Measurements from ENCODE around the gene SRGAP3.

SRGAP3 gene

DNA sequence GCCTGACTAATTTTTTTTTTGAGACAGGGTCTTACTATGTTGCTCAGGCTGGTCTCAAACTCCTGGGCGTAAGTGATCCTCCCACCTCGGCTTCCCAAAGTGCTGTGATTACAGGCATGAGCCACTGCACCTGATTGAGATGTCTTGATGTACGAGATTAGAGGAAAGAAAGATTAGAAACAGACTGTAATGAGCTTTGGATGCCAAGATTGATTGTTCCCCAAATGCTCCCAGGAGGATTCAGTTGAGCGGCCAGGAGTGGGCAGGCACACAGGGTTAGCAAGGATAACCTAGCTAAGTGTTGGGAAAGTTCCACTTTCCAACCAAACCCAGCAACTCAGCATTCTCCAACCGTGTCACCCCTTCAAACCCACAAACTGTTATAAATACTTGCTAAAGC, 63.7 kb downstream of the SRGAP3 start:
- DNase-seq (ENCODE audit: low spot score) = no peak
- TF ChIP-seq, protein P1, sequence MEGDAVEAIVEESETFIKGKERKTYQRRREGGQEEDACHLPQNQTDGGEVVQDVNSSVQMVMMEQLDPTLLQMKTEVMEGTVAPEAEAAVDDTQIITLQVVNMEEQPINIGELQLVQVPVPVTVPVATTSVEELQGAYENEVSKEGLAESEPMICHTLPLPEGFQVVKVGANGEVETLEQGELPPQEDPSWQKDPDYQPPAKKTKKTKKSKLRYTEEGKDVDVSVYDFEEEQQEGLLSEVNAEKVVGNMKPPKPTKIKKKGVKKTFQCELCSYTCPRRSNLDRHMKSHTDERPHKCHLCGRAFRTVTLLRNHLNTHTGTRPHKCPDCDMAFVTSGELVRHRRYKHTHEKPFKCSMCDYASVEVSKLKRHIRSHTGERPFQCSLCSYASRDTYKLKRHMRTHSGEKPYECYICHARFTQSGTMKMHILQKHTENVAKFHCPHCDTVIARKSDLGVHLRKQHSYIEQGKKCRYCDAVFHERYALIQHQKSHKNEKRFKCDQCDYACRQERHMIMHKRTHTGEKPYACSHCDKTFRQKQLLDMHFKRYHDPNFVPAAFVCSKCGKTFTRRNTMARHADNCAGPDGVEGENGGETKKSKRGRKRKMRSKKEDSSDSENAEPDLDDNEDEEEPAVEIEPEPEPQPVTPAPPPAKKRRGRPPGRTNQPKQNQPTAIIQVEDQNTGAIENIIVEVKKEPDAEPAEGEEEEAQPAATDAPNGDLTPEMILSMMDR (IDR thresholded peaks at IDR 0.05; ENCODE audit: extremely low read depth, missing control alignments) = no peak

DNA sequence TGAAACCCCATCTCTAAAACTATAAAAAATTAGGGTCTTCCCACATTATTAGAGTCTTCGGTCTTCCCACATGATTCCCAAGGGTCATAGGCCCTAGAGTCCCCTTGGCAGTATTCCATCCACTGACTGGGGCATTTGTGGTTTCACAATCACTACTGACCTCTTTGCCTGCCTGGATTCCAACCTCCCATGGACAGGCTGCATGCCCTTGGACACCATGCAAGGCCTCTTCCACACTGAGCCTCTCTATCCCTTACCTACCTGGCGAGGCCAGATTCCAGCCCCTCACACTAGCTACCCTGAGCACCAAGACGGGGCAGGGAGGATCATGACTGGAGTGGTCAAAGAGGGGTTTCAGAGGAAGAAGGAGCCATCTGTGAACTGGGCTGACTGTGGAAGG, 64.4 kb downstream of the SRGAP3 start:
- DNase-seq (ENCODE audit: low spot score) = no peak
- TF ChIP-seq, protein P1 (IDR thresholded peaks at IDR 0.05; ENCODE audit: extremely low read depth, missing control alignments) = no peak

DNA sequence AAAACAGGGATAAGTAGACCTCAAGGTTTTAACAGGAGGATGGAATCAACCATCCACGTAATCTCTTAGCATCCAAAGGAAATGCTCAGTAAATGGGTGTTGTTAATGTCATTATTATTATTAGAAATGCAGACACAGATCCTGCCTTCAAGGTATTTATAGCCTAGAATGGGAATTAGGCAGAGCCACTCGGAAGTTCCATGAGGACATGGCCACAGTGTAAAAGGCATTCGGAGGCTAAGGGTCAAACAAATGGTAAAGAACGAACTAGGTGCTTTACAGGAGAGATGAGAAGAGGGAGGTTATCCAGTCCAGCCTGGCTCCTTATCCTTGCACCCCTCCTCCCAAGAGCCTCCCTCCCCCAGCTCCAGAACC, 65.0 kb downstream of the SRGAP3 start:
- TF ChIP-seq, protein P1 (IDR thresholded peaks at IDR 0.05; ENCODE audit: extremely low read depth, missing control alignments) = no peak
- DNase-seq (ENCODE audit: low spot score) = no peak

DNA sequence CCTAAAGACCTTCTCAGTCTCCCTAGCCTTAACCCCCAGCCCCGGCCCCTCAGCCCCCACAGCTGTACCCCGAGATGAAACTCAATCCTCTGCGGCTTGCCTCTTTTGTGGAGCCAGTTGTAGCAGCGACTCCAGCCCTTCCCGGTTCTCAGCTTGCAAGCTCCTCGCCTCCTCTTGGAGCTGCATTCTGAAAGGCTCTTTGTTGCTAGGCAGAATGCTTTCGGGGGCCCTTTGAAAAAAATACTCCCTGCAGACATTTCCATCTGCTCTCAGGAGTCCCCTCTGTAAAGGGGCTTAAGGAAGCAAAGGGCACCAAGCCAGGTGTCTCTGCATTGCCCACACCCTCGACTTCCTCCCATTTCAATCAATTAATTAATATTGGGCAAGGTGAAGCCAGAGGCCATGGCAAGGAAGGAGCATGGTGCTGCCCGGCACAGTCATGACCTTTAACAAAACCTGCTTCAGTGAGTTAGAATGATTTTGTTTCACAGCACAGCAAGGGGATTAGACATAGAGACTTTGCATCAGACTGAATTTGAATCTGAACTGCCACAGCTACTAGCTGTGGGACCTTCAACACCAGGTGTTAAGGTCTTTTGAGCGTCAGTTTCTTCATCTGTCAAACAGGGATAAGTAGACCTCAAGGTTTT, 65.5 kb downstream of the SRGAP3 start:
- TF ChIP-seq, protein P1 (IDR thresholded peaks at IDR 0.05; ENCODE audit: extremely low read depth, missing control alignments) = no peak
- DNase-seq (ENCODE audit: low spot score) = no peak

DNA sequence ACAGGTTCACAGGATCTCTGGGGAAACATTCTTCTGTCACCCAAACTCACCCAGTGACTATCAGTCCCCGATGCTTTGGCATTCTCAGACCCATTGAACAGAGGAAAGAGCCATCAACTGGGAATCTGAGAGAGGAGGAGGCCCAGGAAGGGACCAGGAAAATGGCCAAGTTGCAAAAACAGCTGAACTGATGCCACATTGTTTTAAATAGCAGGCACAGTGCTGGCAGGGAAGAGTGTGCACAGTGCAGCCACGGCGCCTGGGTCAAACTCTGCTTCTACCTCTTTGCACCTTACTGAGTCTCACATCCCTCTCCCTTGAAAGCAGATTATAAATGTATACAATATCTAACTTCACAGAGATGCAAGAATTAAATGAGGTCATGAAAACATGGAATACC, 66.4 kb downstream of the SRGAP3 start:
- TF ChIP-seq, protein P1 (IDR thresholded peaks at IDR 0.05; ENCODE audit: extremely low read depth, missing control alignments) = no peak
- no peak for DNase-seq (ENCODE audit: low spot score)

DNA sequence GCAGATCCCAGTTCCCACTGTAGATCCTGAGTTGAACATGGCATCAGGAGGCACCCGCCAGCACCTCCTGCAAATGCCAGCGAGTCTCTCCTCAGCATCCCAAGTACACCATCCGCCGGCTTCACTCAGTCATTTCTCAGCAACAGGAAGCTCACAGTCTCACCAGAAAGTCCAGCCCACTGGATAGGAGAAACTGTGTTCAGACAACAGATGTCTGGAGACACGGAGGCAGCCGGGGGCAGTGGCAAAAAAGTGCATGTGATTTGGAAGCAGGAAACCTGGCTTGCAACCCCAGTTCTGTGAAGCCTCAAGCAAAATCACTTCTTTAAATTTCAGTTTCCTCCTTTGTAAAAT, 68.7 kb downstream of the SRGAP3 start:
- TF ChIP-seq, protein P1 (IDR thresholded peaks at IDR 0.05; ENCODE audit: extremely low read depth, missing control alignments) = no peak

DNA sequence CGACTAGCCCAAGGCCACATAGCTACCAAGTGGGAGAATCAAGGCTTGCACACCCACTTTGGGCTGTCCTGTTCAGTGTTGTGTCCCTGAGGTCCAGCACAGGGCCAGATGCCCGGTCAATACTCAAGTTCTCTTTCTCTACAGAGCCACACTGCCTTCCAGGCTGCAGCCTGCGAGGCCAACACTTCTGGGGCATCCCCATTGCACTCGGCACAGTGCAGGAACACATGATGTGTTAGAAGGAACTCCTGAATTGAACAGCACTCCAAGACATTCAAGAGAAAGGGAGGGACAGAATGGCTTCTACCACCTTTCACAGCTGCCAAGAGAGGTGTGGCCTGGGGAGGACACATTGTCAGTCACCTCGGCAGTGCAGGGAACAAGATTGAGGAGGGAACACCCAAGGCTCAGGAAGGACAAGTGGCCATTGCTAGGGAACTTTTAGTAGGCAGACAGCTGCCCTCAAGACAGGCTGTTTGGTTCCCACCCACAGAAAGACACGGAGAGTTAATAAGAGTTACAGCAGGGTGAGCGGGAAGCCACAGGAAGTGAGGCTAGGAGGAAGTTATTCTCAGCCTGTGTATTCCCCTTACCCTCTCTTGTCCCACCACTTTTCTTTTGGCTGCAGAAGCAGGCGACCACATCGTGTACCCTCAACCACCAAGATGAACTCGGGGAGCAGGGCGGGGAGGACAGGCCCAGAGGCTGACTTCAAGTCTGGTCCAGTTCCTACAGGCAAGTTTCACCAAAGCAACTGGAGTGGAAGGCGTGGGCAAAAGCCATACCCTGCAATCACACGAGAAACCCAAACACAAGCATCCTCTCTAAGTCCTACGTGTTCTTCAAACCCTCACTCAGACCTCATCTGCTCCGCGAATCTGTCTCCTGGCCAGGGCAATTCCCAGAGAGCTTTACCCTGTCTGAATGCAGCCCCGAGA, 69.4 kb downstream of the SRGAP3 start:
- TF ChIP-seq, protein P1 (IDR thresholded peaks at IDR 0.05; ENCODE audit: extremely low read depth, missing control alignments) = no peak
- peak; percentile 48 for DNase-seq (ENCODE audit: low spot score)

More for the DNA sequence above, 68.7 kb downstream of the SRGAP3 start:
- peak; percentile 13 for DNase-seq (ENCODE audit: low spot score)
